GM12864 (cell line): ENCODE data around the gene CTSW.

Experiments used
- DNase-seq: peaks from one replicate; pipeline ENCODE4 v3.0.0-alpha.2; 2011; ENCODE audit warnings: low read depth
- H3K4me3 ChIP-seq: 2 replicates; pipeline ENCODE4 v1.5.1; 2011; ENCODE audit warnings: mild to moderate bottlenecking, low read depth, low read length, control low read depth
- TF ChIP-seq, protein P1 (sequence below): IDR thresholded peaks from 2 replicates; pipeline ENCODE4 v1.5.1; 2011; ENCODE audit warnings: low read depth, mild to moderate bottlenecking, moderate library complexity, low read length, control low read depth, inconsistent platforms; ENCODE audit errors: missing control alignments

The CTSW gene

DNA sequence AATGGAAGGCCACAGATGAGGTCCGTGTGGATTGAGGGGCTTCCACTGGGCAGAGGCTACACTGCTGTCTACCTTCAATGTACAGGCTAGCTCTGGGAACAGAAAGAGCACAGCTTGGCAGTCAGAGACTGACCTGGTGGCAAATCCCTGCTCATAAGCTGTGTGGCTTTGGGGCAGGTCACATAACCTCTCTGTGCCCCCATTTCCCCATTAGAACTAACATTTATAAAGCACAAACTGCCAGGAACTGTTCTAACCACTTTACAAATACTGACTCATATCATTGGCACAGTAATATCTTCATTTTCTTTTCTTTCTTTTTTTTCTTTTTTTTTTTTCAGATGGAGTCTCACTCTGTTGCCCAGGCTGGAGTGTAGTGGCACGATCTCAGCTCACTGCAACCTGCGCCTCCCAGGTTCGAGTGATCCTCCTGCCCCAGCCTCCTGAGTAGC, 17.4 kb downstream of the CTSW start:
- TF ChIP-seq, protein P1, sequence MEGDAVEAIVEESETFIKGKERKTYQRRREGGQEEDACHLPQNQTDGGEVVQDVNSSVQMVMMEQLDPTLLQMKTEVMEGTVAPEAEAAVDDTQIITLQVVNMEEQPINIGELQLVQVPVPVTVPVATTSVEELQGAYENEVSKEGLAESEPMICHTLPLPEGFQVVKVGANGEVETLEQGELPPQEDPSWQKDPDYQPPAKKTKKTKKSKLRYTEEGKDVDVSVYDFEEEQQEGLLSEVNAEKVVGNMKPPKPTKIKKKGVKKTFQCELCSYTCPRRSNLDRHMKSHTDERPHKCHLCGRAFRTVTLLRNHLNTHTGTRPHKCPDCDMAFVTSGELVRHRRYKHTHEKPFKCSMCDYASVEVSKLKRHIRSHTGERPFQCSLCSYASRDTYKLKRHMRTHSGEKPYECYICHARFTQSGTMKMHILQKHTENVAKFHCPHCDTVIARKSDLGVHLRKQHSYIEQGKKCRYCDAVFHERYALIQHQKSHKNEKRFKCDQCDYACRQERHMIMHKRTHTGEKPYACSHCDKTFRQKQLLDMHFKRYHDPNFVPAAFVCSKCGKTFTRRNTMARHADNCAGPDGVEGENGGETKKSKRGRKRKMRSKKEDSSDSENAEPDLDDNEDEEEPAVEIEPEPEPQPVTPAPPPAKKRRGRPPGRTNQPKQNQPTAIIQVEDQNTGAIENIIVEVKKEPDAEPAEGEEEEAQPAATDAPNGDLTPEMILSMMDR, result no peak
- no peak for DNase-seq
- H3K4me3 ChIP-seq, result no peak overlapping the region

DNA sequence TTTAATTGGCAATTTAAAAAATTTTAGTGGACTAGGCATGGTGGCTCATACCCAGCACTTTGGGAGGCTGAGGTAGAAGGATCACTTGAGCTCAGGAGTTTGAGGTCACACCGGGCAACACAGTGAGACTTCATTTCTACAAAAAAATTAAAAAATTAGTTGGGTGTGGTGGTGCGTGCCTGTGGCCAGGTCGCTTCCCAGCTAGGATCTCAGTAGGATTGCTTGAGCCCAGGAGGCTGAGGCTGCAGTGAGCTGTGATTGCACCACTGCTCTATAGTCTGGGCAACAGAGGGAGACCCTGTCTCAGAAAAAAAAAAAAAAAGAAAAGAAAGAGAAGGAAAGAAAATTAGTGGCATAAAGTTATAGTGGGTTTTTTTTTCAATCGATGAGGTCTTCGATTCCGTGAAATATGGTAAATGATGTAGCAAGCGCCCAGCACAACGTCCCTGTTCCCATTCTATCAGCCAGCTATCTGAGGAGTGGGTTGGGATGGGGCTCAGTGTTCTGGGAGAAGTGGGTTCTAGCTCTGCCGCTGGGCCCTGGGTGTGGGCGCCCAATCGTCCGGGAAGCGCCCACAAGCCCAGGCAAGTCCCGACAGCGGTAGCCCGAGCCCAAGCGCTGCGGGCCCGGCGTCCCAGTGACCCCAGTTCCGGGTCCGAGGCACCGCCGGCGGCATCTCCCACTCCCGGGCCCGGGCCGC, 19.2 kb downstream of the CTSW start:
- no peak for DNase-seq
- H3K4me3 ChIP-seq, result peak overlapping the region; percentile 56
- TF ChIP-seq, protein P1, result no peak

DNA sequence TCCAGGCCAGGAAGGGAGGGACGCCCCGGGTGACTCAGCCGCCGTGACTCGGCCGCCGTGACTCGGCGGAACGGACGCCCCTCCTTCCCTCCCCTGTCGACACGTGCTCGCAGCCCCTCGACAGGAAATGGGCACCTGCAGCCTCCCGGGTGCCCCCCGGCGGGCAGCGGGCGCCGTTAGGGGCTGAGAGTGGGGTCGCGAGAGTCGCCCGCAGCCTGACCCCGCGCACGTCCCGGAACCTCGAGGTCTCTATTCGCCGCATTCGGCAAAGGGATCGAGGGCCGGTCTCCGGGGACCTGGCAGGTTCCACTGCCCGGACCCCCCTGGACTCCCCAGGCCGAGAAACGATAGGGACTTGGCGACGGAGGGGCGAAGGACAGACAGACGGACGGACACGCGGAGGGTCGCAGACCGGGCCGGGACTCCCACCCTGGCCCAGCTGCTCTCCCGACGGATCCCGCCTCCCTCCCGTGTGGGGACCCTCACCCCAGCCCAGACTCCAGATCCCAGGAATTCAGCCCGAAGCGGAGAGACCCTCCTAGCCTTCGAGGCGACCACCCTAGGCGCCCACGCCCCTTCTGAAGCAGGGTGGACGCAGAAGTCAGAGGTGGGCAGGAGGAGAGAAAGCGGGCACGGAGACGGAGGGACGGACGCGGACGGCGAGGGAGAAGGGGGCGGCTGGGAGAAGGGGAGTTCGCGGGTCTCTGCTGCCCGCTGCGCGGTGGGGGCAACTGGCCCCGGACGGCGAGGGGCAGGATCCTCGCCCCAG, 19.9 kb downstream of the CTSW start:
- DNase-seq, result no peak
- TF ChIP-seq, protein P1, result no peak
- H3K4me3 ChIP-seq, result peak overlapping the region; percentile 56

DNA sequence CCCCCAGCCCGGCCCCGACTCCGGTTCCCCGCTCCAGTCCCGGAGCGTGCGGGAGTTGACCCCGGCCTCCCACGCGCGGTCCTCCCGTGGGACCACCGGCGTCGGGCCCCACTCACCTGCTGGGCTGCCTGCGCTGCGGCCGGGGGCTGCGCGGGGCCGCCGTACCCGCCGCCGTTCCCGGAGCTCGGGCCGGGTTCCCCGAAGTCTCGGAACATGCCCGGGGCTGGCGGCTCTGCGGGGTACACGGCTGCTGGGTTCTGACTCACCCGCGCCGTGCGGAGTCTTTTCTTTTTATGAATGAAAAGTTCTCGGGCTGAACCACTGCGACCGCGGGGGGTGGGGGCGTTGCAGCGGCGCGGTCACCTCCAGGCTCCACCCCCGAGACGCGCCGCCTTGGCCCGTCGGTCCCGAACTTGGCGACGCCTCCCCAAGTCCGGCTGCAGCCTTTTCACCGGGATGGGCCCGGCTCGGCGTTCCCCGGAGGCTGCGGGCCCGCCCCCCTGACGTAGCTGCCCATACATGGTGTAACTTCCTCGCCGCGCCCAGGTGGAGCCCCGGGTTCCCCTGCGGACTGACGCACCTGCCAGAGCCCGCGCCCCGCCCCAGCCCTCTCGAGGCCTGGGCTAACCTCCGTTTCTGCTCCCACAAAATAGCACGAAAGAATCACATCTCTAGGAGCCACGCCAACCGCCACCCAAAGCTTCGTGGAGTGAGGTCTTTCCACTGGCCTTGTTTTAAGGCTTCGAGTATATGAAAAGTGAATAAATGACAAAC, 20.7 kb downstream of the CTSW start, which contains the start of gene FOSL1:
Gene FOSL1, minus strand, starts transcription at position 264 of the 774 bp plus-strand sequence. Its CDS starts 49 bp downstream, at position 215.
- peak within 1 kb of the TSS; percentile 56 for H3K4me3 ChIP-seq
- TF ChIP-seq, protein P1, result no peak
- DNase-seq, result peak; percentile 57

DNA sequence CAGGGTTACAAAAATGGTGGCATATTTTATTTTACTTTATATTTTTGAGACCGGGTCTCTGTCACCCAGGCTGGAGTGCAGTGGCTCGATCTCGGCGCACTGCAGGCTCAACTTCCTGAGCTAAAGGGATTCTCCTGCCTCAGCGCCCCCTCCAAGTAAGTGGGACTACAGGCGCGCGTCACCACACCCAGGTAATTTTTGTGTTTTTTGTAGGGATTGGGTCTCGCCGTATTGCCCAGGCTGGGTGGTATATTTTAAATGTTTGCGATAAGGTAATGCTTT, 21.2 kb downstream of the CTSW start:
- H3K4me3 ChIP-seq, result no peak overlapping the region; the same call in 1 of the 2 replicates
- TF ChIP-seq, protein P1, result no peak
- no peak for DNase-seq

DNA sequence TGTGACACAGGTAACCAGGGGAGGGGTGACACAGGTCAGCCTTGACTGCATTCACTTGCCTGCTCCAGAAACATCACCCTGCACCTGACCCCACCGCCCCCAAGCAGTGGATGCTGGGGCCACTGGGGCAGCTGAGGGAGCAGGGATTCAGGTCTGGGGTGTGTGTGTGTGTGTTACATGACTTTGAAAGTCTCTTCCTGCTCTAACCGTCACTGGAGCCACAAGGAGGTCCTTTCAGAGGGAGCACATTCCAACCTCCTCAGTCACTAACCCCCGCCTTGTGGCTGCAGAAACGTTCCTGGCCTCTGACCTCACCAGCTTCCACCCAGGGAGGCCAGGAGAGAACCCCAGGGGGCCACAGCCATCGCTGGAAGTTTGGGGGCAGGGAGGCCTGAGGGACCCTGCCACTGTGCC, 23.4 kb downstream of the CTSW start:
- H3K4me3 ChIP-seq, result no peak overlapping the region
- TF ChIP-seq, protein P1, result no peak
- DNase-seq, result no peak
